Measurements from ENCODE around the gene HEMGN. TPM values are rescaled to one million over a fixed set of nuclear protein-coding genes. Genes with fewer than 3 reads are reported as not detected.

Gene HEMGN
- total and polyA plus RNA-seq, 2 of the 13 experiments (the other 11 are each of a cell fraction or from before 2014, with no cell fraction given), result not detected

GRCh38 chr9:97921959-97922724 is 15.8 kb downstream of the HEMGN start, which contains the start of gene TRMO (continued):
- TF ChIP-seq ZBTB33 (CRISPR knock-in tag; IDR thresholded peaks at IDR 0.05) (peak; percentile 75), AGO2 (optimal IDR thresholded peaks at IDR 0.05; ENCODE audit: low read depth, low read length) (peak; percentile 60), ZNF317 (CRISPR knock-in tag; IDR thresholded peaks at IDR 0.05) (peak; percentile 72; the same call in 1 of the 2 replicates), KAT7 (CRISPR knock-in tag; IDR thresholded peaks at IDR 0.05; ENCODE audit: borderline replicate concordance) (peak; percentile 75; the same call in 1 of the 2 replicates), ZNF839 (CRISPR knock-in tag; IDR thresholded peaks at IDR 0.05; ENCODE audit: borderline replicate concordance) (peak; percentile 73; the same call in 1 of the 2 replicates), RXRB (CRISPR knock-in tag; IDR thresholded peaks at IDR 0.05; ENCODE audit: borderline replicate concordance) (peak; percentile 83), ZBTB7A (CRISPR knock-in tag; IDR thresholded peaks at IDR 0.05) (peak; percentile 88; the same call in 1 of the 2 replicates), TBP (CRISPR knock-in tag; IDR thresholded peaks at IDR 0.05) (peak; percentile 93), ZC3H13 (CRISPR knock-in tag; IDR thresholded peaks at IDR 0.05) (no peak; the same call in 1 of the 2 replicates), ZNF772 (CRISPR knock-in tag; IDR thresholded peaks at IDR 0.05) (0 out of 2 replicates have a peak, but pooled peaks have one; percentile 53), ZNF691 (CRISPR knock-in tag; IDR thresholded peaks at IDR 0.05; ENCODE audit: borderline replicate concordance, low read depth) (peak; percentile 95), ZNF605 (CRISPR knock-in tag; IDR thresholded peaks at IDR 0.05) (peak; percentile 84)
- TF ChIP-seq, protein P1, sequence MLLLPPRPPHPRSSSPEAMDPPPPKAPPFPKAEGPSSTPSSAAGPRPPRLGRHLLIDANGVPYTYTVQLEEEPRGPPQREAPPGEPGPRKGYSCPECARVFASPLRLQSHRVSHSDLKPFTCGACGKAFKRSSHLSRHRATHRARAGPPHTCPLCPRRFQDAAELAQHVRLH (CRISPR knock-in tag; IDR thresholded peaks at IDR 0.05; ENCODE audit: borderline replicate concordance, low read depth), result peak; percentile 75; the same call in 1 of the 2 replicates
- TF ChIP-seq, protein P2, sequence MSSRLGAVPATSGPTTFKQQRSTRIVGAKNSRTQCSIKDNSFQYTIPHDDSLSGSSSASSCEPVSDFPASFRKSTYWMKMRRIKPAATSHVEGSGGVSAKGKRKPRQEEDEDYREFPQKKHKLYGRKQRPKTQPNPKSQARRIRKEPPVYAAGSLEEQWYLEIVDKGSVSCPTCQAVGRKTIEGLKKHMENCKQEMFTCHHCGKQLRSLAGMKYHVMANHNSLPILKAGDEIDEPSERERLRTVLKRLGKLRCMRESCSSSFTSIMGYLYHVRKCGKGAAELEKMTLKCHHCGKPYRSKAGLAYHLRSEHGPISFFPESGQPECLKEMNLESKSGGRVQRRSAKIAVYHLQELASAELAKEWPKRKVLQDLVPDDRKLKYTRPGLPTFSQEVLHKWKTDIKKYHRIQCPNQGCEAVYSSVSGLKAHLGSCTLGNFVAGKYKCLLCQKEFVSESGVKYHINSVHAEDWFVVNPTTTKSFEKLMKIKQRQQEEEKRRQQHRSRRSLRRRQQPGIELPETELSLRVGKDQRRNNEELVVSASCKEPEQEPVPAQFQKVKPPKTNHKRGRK (CRISPR knock-in tag; IDR thresholded peaks at IDR 0.05), result 0 out of 2 replicates have a peak, but pooled peaks have one; percentile 36
- TF ChIP-seq, protein P3, sequence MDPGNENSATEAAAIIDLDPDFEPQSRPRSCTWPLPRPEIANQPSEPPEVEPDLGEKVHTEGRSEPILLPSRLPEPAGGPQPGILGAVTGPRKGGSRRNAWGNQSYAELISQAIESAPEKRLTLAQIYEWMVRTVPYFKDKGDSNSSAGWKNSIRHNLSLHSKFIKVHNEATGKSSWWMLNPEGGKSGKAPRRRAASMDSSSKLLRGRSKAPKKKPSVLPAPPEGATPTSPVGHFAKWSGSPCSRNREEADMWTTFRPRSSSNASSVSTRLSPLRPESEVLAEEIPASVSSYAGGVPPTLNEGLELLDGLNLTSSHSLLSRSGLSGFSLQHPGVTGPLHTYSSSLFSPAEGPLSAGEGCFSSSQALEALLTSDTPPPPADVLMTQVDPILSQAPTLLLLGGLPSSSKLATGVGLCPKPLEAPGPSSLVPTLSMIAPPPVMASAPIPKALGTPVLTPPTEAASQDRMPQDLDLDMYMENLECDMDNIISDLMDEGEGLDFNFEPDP (CRISPR knock-in tag; conservative IDR thresholded peaks at IDR 0.05), result no peak
- TF ChIP-seq, protein P4, sequence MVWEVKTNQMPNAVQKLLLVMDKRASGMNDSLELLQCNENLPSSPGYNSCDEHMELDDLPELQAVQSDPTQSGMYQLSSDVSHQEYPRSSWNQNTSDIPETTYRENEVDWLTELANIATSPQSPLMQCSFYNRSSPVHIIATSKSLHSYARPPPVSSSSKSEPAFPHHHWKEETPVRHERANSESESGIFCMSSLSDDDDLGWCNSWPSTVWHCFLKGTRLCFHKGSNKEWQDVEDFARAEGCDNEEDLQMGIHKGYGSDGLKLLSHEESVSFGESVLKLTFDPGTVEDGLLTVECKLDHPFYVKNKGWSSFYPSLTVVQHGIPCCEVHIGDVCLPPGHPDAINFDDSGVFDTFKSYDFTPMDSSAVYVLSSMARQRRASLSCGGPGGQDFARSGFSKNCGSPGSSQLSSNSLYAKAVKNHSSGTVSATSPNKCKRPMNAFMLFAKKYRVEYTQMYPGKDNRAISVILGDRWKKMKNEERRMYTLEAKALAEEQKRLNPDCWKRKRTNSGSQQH (CRISPR knock-in tag; IDR thresholded peaks at IDR 0.05; ENCODE audit: low read depth), result peak; percentile 92; the same call in 1 of the 2 replicates
